Small intestine (tissue), 16 donors: ENCODE results near the gene MBD3L5. TPM values are rescaled to one million over a fixed set of nuclear protein-coding genes. Genes with fewer than 3 reads are reported as not detected.
"Not testable (repeated sequence)": the region's sequence is repeated elsewhere in the genome, so short reads cannot be mapped to it uniquely, and the experiment has no call there.

ENCODE experiments used
- DNase-seq, 2 donors: peaks; one replicate each; pipeline versions ENCODE4 v3.0.0 to v3.0.0-alpha.2; 2013
- FAIRE-seq: peaks from 2 replicates; lab custom pipeline; 2012; peaks lifted over from hg19 to GRCh38; lab: Jason Lieb, UNC
- H3K27ac ChIP-seq, 3 donors: one replicate each; pipeline ENCODE4 v1.5.1; 2013; ENCODE audit warnings: low read length in 2 of 3, mild to moderate bottlenecking in 2 of 3, control low read depth in 1 of 3, inconsistent platforms in 1 of 3, low read depth in 1 of 3, moderate library complexity in 1 of 3
- H3K27me3 ChIP-seq, 3 donors: one replicate each; pipeline ENCODE4 v1.6.1; 2013; ENCODE audit warnings: low read length in 3 of 3, inconsistent platforms in 1 of 3; ENCODE audit not compliant: control insufficient read depth in 3 of 3, insufficient read depth in 3 of 3
- H3K36me3 ChIP-seq, 3 donors: one replicate each; pipeline ENCODE4 v1.6.1; 2013; ENCODE audit warnings: low read length in 3 of 3, inconsistent platforms in 1 of 3, low read depth in 1 of 3, mild to moderate bottlenecking in 1 of 3, moderate library complexity in 1 of 3; ENCODE audit not compliant: control insufficient read depth in 3 of 3, insufficient read depth in 2 of 3
- H3K4me1 ChIP-seq, 3 donors: one replicate each; pipeline ENCODE4 v1.6.1; 2013; ENCODE audit warnings: low read length in 2 of 3, inconsistent platforms in 1 of 3, low read depth in 1 of 3, mild to moderate bottlenecking in 1 of 3, moderate library complexity in 1 of 3; ENCODE audit not compliant: control insufficient read depth in 3 of 3, insufficient read depth in 2 of 3
- H3K4me3 ChIP-seq, 3 donors: one replicate each; pipeline ENCODE4 v1.5.1; 2013; ENCODE audit warnings: low read length in 3 of 3, control low read depth in 1 of 3, inconsistent platforms in 1 of 3, low read depth in 1 of 3, mild to moderate bottlenecking in 1 of 3, moderate library complexity in 1 of 3
- H3K9me3 ChIP-seq, 2 donors: one replicate each; pipeline ENCODE4 v1.6.1; 2013; ENCODE audit warnings: low read depth in 1 of 2, low read length in 1 of 2; ENCODE audit not compliant: control insufficient read depth in 2 of 2, insufficient read depth in 1 of 2
- WGBS, 3 donors: extraction: QIAGEN DNeasy Blood & Tissue Kit; methylation state at CpG; one replicate each; pipeline ENCODE4 v1.1.7; 2013; 5-methylcytosine and 5-hydroxymethylcytosine counted together
- long read RNA-seq, 10 donors: transcript quantifications; one replicate each; lab custom pipeline, GENCODE V29; 2026
- polyA plus RNA-seq, 4 donors: library from polyadenylated mRNA; stranded (reverse) in 3 of 4; unstranded in 1 of 4; fragments of 200-250 nt in 3 of 4; fragments of 120-200 nt in 1 of 4; gene quantifications; one replicate each; pipeline versions ENCODE4 v1.2.1 to v1.2.3, GENCODE V29; 2013
- donor health status: healthy with polysubstance abuse.
- donor health status: control.
- donor health status: control.
- donor health status: Bipolar disorder and iron deficiency.
- donor health status: healthy.

MBD3L5 gene
- not detected for polyA plus RNA-seq
- long read RNA-seq, donor 1, result 0 reads
- long read RNA-seq, donor 2, result 0 reads
- long read RNA-seq, donor 3, result 0 reads
- long read RNA-seq, donor 4, result 0 reads
- long read RNA-seq, donor 5, result 0 reads
- long read RNA-seq, donor 6, result 0 reads
- long read RNA-seq, donor 7, result 0 reads
- long read RNA-seq, donor 8, result 0 reads
- long read RNA-seq, donor 9, result 0 reads
- long read RNA-seq, donor 10, result 0 reads

DNA sequence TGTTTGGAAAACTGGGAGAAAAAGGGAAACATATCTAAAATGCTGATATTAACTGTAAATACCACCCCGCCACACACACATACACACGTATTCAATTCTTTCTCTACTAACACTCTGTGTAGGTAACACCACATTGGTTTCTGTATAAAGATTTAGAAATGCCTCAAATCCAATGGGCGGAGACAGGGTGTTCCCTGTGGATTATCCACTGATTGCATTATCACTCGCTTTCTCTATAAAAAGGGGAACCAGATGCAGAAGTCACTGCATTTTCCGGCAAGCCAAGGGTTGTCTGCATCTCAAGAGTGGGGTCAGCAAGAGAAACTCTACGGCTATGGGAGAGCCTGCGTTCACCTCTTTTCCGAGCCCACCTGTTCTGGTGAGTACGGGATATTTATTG is at the start of gene MBD3L5:
TSS of gene MBD3L5 (plus strand) at position 301 of the 400 bp plus-strand sequence. CDS start at position 335, 34 bp downstream.
- not testable (repeated sequence) for FAIRE-seq, H3K27ac ChIP-seq, DNase-seq, H3K4me3 ChIP-seq, H3K36me3 ChIP-seq, H3K27me3 ChIP-seq, H3K4me1 ChIP-seq, H3K9me3 ChIP-seq
- WGBS, 3 donors, result no CpG with 5 or more reads among the region's 9 CpGs

DNA sequence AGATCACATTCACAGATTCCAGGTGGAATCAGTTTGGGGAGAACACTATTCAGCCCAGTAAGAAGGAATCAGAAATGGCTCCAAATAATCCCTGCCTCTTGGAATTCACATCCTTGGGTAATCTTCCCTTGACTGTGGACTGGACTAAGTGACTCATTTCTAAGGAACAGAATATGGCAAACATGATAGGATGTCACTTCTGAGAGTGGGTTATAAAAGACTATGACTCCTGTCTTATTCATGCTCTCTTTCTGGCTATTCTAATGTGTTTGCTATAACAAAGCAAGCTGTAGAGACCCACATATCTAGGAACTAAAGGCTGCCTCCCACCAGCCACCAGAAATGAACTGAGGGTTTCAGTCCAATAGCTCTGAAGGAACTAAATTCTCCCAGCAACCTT is 46.9 kb upstream of the MBD3L5 start:
- FAIRE-seq (no peak), DNase-seq (no peak)
- Histone ChIP-seq H3K9me3 (peaks cover 0 to 18% of the 10 kb centered on the region in 2 donors), H3K27me3 (no peaks in the 10 kb centered on the region), H3K36me3 (no peaks in the 10 kb centered on the region), H3K4me1 (no peaks in the 10 kb centered on the region), H3K27ac (no peak overlapping the region), H3K4me3 (no peak overlapping the region)

DNA sequence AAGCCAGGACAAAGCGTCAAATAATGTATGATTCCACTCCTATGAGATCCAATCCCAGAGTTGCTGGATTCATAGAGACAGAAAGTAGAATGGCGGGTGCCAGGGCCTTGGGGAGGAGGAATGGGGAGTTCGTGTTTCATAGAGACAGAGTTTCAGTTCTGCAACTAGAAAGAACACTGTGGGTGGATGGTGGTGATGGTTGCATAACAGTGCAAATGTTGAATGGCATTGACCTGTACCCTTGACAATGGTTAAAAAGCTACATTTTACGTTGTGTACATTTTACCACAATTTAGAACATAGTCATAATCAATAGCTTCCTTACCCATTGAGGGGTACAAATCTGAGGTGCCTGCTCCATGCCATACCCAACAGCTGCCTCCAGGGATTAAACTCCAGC is 42.5 kb upstream of the MBD3L5 start:
- FAIRE-seq (no peak), DNase-seq (no peak)
- no peak overlapping the region for H3K4me3 ChIP-seq
- H3K27ac ChIP-seq, result no peak overlapping the region
- no peaks in the 10 kb centered on the region for H3K36me3 ChIP-seq
- peaks cover 0 to 12% of the 10 kb centered on the region in 2 donors for H3K9me3 ChIP-seq
- no peaks in the 10 kb centered on the region for H3K27me3 ChIP-seq
- no peaks in the 10 kb centered on the region for H3K4me1 ChIP-seq
- WGBS, 3 donors, result 43 to 54% (median 51%) methylated on average over 4 of the region's 4 CpGs

DNA sequence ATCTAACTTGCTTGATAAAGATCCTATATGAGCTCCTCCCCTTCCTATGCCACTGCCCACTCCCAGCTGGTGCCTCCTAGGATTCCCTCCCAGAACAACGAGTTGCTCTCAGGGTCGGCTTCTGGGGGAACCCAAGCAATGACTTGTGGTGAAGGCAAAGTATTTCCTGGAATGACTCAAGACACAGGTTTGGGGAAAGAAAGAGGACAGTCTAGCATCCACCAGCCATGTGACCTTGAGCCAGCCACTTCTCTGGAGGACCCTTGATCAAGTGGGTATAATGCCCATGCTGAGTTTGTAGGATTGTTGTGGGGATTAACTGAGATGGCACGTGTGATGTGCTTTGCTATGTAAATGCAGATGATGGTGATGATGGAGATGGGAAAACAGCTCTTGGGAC is 42.1 kb upstream of the MBD3L5 start:
- no peak overlapping the region for H3K27ac ChIP-seq
- WGBS, 3 donors, result 46 to 52% (median 51%) methylated on average over 3 of the region's 3 CpGs
- no peaks in the 10 kb centered on the region for H3K27me3 ChIP-seq
- no peaks in the 10 kb centered on the region for H3K36me3 ChIP-seq
- H3K4me1 ChIP-seq, result no peaks in the 10 kb centered on the region
- no peak overlapping the region for H3K4me3 ChIP-seq
- DNase-seq (no peak), FAIRE-seq (no peak)
- peaks cover 0 to 12% of the 10 kb centered on the region in 2 donors for H3K9me3 ChIP-seq

DNA sequence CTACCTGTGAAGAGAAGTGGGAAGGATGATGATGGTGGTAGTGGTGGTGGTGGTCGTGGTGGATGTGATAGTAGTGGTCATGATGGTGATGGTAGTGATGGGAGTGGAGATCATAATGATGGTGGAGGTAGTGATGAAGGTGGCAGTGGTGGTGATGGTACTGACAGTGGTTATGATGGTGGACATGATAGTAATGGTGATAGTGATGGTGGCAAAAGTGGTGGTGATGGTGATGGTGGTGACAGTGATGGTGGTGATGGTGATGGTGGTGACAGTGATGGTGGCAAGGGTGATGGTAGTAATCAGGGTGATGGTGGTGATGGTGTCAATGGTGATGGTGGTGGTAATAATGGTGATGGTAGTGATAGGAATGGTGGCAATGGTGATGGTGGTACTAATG is 35.3 kb upstream of the MBD3L5 start:
- H3K4me3 ChIP-seq, result no peak overlapping the region
- no peaks in the 10 kb centered on the region for H3K36me3 ChIP-seq
- H3K27ac ChIP-seq, result no peak overlapping the region
- H3K4me1 ChIP-seq, result no peaks in the 10 kb centered on the region
- H3K9me3 ChIP-seq, result no peaks in the 10 kb centered on the region
- DNase-seq, result no peak
- no peaks in the 10 kb centered on the region for H3K27me3 ChIP-seq
- FAIRE-seq, result no peak
- 56 to 64% (median 61%) methylated on average over 1 of the region's 1 CpG for WGBS, 3 donors

DNA sequence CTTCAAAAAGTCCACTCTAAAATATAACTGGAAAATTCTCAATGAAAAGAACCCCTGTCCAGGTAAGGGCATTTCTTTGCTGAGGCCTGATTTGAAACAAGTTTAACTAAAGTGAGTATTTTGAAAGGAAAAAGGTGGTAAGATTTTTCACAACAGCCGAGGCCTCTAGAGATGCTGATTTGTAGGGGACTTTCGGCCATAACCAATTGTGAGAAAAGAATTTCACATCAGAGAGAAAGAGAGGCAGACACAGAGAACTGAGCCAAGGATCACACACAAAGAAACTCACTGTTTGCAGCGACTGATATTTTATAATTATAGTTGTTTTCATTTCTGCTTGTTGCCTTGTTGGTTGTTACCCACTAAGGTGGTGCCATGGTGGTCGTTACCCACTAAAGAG is 33.6 kb upstream of the MBD3L5 start:
- Histone ChIP-seq H3K9me3 (no peaks in the 10 kb centered on the region), H3K36me3 (no peaks in the 10 kb centered on the region), H3K27ac (no peak overlapping the region), H3K4me1 (no peaks in the 10 kb centered on the region), H3K4me3 (no peak overlapping the region), H3K27me3 (no peaks in the 10 kb centered on the region)
- DNase-seq (no peak), FAIRE-seq (no peak)
- WGBS, 3 donors, result 62 to 69% (median 62%) methylated on average over 4 of the region's 4 CpGs

DNA sequence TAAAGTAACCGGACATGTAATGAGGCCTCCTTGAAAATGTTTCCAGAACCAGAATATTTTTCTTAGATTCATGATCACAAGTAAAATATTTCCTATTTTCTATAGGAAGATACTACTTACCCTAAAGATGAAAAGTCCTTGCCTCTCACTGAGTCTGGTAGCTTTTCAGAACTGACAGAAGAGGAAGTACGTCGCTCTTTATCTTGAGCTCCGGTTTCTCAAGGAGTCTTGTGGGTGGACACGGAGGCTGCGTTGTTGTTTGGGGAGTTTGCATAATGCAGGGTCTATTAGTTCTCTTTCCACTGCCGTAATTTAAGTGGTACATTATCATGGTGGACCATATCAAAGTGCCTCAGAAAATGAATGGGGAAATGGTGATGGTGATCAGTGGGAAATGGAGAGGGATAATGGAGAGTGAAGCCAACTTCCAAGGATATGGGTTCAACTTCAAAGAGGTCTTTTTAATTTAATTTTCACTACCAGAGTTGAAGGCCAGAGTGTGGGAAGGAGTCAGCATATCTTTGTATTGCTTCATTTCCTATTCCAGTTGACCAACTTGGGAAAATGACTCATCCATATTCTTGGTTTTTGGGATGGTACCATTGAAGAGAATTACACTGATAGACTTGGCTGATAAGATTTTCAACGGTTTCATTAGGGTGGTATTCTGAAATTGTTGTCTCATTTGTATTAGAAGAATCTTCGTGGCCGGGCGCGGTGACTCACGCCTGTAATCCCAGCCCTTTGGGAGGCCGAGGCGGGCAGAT is 32.5 kb upstream of the MBD3L5 start:
- no peak overlapping the region for H3K27ac ChIP-seq
- no peaks in the 10 kb centered on the region for H3K9me3 ChIP-seq
- FAIRE-seq (no peak), DNase-seq (no peak)
- no peaks in the 10 kb centered on the region for H3K36me3 ChIP-seq
- H3K27me3 ChIP-seq, result no peaks in the 10 kb centered on the region
- 79 to 87% (median 82%) methylated on average over 15 of the region's 15 CpGs for WGBS, 3 donors
- H3K4me3 ChIP-seq, result no peak overlapping the region
- no peaks in the 10 kb centered on the region for H3K4me1 ChIP-seq

DNA sequence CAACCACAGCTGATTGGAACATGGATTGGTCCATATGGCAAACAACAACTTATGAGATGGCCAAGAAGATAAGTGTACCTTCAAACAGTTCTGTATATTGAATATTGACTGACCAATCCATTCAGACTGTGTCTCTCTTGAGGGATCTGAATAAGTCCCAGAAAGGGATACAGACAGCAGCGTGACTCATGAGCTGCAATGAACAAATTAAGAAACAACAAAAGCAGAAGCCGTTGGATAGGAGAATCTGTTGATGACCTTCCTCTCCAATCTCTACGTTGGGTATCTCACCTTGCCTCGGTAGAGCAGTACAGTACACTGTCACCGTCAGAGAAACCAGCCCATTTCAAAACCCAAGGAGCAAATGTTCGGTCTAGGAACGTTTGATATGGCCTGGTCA is 30.4 kb upstream of the MBD3L5 start:
- Histone ChIP-seq H3K4me1 (no peaks in the 10 kb centered on the region), H3K27ac (no peak overlapping the region), H3K36me3 (no peaks in the 10 kb centered on the region), H3K27me3 (no peaks in the 10 kb centered on the region), H3K9me3 (peaks cover 0 to 4% of the 10 kb centered on the region in 2 donors), H3K4me3 (no peak overlapping the region)
- DNase-seq (no peak), FAIRE-seq (no peak)
- WGBS, 3 donors, result 74 to 80% (median 75%) methylated on average over 7 of the region's 7 CpGs
